SK-N-SH (cell line): Measurements from ENCODE around the gene CAPN5.

Experiments used
- CHD2 ChIP-seq: fragments of 150-350 bp; IDR thresholded peaks from 2 replicates; pipeline ENCODE4 v1.6.1; 2018; ENCODE audit warnings: low read length; ENCODE audit not compliant: partially characterized antibody
- POLR2AphosphoS5 ChIP-seq: IDR thresholded peaks from 2 replicates; pipeline ENCODE4 v1.6.1; 2012; ENCODE audit warnings: low read depth, low read length
- YY1 ChIP-seq: IDR thresholded peaks from 2 replicates; pipeline ENCODE4 v1.4.0; 2012; ENCODE audit warnings: low read depth, mild to moderate bottlenecking

DNA sequence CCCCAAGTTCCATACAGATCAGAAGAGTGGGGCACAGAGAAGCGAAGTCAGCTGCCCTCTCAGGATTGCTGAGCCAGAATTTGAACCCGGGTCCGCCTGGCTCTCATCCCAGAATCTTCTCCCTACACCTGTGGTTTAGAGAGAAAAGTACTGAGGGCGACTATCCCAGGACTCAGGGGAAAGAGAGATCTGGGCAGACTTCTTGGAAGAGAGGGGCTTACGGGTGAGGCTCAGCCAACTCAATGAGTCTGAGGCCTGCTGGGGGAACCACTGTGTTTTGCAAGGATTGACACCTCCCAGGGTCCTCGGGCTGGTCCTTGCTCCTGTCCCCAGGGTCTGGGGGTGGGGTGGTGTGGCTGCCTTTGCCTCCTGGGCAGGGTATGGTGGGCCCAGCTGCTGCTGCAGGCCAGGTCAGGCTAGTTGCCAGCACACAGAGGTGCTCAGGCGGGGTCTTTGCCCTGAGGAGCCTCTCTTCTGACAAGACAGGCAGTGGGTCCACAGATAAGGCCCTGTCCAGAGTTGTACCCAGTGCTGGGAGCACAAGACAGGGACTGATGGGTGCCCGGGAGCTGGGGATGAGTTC, 1.2 kb downstream of the CAPN5 start:
- TF ChIP-seq YY1: no peak
- TF ChIP-seq POLR2AphosphoS5: no peak
- TF ChIP-seq CHD2: no peak
